Fibroblast of skin of right biceps (primary cell): ENCODE results near the gene FSTL4.

ENCODE experiments used
- DNase-seq: peaks from one replicate; pipeline ENCODE4 v3.0.0-alpha.2; 2013

Gene FSTL4

GRCh38 chr5:133233616-133234015, 378.7 kb downstream of the FSTL4 start:
- DNase-seq: no peak

GRCh38 chr5:133232911-133233310, 379.4 kb downstream of the FSTL4 start:
- no peak for DNase-seq

GRCh38 chr5:133232435-133232834, 379.9 kb downstream of the FSTL4 start:
- no peak for DNase-seq

- DNase-seq: peak; percentile 30
Measured at GRCh38 chr5:133232011-133232410, 380.3 kb downstream of the FSTL4 start.

GRCh38 chr5:133230823-133231578, 381.3 kb downstream of the FSTL4 start:
- DNase-seq: no peak

- peak; percentile 16 for DNase-seq
Measured at GRCh38 chr5:133229931-133230664, 382.2 kb downstream of the FSTL4 start.

GRCh38 chr5:133228316-133228715, 384.0 kb downstream of the FSTL4 start:
- no peak for DNase-seq

GRCh38 chr5:133227897-133228296, 384.4 kb downstream of the FSTL4 start:
- no peak for DNase-seq

GRCh38 chr5:133227082-133227481, 385.3 kb downstream of the FSTL4 start:
- DNase-seq: no peak

- DNase-seq: no peak
Measured at GRCh38 chr5:133226186-133226585, 386.2 kb downstream of the FSTL4 start.

- no peak for DNase-seq
Measured at GRCh38 chr5:133225671-133226152, 386.6 kb downstream of the FSTL4 start.

GRCh38 chr5:133222979-133223378, 389.4 kb downstream of the FSTL4 start:
- no peak for DNase-seq

- no peak for DNase-seq
Measured at GRCh38 chr5:133222521-133222920, 389.8 kb downstream of the FSTL4 start.

GRCh38 chr5:133222040-133222439, 390.3 kb downstream of the FSTL4 start:
- DNase-seq: no peak

GRCh38 chr5:133220851-133221674, 391.3 kb downstream of the FSTL4 start:
- DNase-seq: no peak

- DNase-seq: no peak
Measured at GRCh38 chr5:133219296-133219695, 393.0 kb downstream of the FSTL4 start.

- DNase-seq: peak; percentile 13
Measured at GRCh38 chr5:133216138-133216537, 396.2 kb downstream of the FSTL4 start.

- DNase-seq: no peak
Measured at GRCh38 chr5:133214153-133214820, 398.1 kb downstream of the FSTL4 start.

- peak; percentile 8 for DNase-seq
Measured at GRCh38 chr5:133205649-133206048, 406.7 kb downstream of the FSTL4 start.

- DNase-seq: peak; percentile 35
Measured at GRCh38 chr5:133205204-133205603, 407.1 kb downstream of the FSTL4 start.

- no peak for DNase-seq
Measured at GRCh38 chr5:133203317-133204305, 408.7 kb downstream of the FSTL4 start.
